NCI-H1092 (cell line): ENCODE measurements around the gene MRPL14.

ENCODE experiments used
- DNase-seq: peaks from one replicate; lab custom pipeline; 2025; lab: John Stamatoyannopoulos, UW

The MRPL14 gene

DNA sequence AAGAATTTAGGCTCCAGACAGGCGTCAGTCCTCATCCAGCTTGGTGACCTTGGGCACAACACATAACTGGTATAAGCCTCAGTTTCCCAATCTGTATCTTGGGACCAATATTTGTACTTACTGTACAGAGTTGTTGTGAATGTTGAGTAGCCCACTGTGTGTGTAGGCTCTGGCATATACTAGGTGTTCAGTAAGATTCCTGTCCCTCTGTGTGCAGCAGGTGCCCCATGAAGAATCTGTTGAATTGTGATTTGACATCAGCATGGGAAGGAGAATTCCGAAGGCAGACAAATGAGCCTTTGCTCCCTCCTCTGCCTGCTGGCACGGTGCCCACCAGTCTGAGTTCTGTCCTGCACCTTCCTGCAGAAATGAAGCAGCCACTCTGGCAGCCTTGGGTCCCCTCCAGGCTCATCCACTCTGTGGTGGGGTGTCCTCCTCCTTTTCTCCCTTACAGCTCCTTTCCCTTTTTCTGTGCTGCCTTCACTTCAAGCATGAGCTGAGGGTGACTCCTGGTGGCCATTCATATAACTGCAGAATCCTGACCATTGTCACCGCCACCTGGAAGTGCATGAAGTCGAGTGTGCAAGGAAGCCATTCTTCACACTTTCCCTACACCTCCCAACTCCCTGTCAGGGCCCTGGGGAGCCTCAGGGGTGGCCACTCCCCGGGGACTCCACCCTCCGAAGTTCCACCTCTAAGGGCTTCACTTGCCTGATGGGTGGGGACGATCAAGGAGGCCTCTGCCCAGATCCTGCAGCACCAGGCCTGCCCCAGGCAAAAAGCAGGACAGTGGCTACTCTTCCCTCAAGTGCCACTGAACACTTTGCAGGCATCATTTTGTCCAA lies 48.2 kb downstream of the MRPL14 start:
- DNase-seq: no peak

DNA sequence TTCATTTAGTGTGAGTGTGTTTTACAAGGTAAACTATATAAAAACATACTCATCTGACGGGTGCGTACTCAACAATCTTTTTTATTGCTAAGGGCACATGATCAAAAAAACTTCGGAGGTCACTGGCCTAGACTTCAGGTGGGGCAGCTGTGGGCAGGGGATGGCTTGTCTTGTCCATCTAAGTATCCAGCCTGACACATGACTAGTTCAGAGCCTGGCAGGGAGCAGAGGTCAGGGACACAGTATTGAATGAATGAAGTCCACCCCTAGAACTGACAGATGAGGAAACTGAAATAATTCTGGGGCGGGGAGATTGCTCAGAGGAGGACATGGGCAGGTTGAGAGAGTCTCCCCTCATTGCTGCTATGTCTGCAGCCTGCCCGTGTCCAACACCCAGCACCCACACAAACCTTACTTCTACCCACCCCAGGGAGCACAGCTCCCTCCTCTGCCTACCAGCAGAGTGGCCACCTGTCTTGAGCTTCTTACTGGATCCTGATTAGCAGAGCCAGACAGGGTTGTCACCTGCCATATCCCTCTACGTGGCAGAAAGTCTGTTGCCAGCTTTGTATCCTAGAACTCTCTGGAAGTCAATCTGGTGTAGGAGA lies 48.9 kb downstream of the MRPL14 start:
- no peak for DNase-seq

DNA sequence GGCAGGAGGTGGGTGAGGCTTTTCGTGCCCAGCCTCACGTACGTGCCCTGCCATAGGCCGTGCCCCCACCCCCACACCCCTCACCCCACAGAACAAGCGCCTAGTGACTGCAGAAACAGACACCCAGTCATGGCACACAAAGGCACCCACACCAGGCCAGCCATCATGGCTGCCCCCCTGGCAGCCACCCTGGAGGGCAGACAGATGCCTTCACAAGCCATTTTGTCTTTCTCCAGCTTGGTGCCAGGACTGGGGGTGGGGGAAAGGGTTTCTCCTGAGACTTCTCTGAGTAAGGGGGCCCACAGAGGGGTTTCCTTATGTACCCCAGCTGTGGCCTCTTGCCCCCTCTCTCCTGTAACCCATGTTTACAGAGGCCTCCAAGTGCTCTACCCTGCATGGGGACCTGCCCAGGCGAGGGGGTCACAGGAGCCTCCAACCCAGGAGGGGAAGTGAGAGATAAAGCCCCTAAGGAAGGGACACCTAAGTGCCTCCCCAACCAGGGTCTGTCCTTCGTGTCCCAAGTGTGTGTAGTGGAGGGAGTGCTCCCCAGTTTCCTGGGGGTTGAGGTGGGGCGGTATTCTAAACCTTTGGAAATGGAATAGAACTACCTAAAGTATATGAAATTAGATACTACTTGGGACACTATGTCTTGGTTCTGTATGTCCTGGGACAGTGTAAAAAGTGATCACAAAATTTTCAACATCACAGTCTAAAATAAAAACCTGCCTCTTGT lies 49.9 kb downstream of the MRPL14 start:
- no peak for DNase-seq

DNA sequence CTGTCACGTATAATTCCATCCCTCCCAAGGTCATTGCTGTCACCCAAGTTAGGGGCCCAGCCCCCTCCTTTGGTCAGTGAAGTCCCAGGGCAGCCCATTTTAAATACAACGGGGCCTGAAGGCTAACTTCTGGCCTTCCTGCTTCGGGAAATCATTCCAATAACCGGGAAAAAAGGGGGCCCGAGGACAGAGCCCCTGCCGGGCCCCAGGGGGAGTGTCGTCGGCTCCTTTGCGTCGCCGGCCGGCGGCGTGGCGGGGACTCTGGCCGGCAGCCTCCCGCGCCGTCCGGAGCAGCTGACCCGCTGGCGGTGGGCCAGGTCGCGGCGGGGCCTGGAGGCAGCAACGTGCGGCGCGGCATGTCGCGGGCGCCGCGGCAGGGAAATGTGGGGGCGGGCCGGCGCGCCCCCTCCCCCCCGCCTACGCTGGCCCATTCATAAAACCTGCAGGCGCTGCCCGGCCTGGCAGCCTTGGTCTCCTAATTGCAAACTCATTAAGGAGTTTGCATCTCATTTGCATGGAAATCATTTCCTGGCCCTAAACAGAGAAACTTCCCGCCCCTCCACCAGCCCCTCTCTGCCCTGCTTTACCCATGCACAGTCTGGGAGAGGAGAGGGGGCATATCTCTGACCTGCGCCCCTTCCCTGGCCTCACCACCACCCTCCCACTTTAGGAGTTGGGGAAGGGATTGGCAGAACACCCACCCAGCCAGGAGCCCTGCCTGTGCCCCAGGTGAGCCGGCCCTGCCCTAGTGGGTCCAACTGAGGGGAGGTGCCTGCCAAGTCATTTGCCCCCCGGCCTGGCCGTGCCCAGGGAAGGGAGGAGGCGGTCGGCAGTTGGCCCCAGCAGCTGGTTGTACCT lies 50.7 kb downstream of the MRPL14 start:
- no peak for DNase-seq

DNA sequence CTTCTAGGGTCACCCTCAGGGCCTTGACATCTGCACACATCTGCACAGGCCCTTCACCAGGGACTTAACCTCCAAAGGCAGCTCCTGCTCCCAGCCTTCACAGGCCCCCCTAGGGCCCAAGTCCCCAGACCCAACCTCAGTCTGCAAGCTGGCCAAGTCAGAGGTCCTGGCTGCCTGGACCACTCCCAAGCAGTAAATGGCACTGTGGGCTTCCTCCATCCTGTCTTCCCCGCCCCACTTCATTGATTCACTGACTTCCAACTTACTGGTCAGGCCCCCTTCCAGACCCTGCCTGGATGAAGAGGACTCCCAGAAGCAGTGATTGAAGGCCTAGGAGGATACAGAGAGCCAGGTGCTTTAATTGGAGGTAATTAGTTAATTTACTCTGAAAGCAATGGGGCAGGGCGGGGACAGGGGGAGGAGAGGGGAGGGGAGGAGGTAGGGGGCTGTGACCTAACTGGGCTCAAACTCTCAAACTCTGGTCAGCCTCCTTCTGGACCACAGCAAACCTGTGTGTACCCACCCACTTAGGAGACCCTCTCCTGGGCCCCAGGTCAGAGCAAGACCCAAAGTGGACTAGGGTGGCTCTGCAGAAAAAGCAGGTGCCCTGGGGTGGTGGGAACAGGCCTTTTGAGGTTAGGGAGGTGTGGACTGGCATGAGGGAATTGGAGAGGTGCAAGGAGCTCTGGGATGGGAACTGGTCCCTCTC lies 51.5 kb downstream of the MRPL14 start:
- DNase-seq: no peak

DNA sequence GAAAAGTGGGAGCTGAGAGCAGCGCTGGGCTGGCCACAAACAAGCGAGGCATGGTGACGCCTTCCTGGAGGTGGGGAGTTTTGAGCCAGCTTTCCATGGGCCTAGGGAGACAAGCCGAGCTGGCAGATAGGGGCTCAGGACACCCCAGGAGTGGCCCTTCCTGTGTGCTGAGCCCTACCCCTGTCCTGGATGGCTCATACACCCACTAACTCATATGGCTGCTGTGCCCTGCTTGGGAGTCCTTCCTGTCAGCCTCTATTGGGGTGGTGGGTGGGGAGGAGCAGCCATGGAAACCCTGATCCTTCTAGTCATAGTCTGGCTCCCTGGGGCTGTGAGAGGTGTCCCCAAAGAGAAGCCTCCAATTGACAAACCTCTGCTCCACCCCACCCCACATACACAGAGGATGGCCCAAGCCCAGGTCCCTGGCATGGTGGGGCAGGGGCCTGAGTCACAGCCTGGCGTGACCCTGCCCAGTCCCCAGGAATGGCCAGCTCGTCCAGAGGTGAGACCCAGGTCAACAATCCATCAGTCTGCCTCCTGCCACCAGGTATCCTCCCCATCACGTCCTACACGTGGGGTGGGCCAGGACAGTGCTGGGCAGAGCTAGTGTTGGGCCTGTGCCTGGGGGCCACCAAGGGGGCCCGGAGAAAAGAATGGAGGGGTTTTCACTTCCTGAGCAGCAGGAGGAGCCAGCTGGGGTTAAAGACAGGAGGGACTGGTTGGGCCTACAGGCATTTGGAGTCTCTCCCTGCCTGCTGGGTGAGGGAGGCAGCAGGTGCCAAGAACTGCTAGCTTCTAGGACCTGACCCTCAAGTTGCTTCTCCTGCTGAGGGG lies 52.2 kb downstream of the MRPL14 start:
- no peak for DNase-seq

DNA sequence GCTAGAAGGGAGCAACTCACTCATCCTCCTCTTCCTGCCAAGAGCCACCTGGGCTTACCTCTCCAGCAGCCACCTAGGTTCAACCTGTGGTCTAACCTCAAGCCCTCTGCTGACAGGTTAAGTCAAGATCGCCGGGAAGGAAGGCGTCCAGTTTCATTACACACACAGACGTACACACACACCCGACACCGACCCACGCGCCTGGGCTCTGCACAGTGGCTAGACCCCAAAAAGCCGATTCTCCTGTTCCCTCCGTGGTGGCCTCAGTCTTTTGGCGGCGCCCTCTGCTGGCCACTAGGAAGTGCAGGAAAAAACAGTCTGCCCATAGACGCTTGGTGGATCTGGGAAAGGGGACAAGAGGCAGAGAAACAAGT lies 52.8 kb downstream of the MRPL14 start:
- no peak for DNase-seq

DNA sequence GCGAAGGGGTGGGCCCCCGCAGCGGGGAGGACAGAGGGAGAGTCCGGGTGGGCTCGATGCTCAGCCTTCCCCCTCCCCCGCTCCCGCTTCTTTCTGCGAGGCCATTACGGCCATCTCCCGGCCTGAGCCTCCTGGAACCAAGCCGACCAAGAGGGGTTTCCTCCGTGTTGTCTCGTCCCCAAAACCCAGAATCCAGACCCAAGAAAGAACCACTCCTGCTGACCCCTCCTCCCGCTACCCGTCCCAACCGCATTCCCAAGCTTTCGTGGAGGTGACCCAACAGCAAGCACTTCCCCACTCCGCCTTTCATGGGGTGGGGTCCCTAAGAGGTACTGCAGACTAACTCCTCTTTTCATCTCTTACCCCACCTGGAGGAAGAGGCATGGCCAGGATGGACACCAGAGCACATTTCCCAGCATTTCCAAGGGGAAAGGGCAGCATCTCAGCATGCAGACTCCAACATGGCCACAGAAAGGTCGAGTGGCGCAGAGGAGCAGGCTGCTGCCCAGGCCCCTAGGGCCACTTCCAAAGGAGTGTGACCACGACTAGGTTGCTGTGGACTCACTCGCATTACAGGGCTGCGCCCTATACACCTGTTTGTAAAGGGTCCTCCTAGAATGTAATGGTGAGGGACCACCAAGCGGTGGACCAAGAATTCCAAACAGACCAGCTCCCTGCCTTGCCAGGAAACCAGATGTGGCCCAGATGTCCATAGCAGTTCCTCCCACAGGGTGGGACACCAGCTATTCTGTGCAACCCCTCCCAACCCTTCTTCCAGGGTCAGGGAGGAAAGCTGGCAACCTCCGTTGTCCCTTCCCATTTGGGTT lies 53.4 kb downstream of the MRPL14 start:
- no peak for DNase-seq

DNA sequence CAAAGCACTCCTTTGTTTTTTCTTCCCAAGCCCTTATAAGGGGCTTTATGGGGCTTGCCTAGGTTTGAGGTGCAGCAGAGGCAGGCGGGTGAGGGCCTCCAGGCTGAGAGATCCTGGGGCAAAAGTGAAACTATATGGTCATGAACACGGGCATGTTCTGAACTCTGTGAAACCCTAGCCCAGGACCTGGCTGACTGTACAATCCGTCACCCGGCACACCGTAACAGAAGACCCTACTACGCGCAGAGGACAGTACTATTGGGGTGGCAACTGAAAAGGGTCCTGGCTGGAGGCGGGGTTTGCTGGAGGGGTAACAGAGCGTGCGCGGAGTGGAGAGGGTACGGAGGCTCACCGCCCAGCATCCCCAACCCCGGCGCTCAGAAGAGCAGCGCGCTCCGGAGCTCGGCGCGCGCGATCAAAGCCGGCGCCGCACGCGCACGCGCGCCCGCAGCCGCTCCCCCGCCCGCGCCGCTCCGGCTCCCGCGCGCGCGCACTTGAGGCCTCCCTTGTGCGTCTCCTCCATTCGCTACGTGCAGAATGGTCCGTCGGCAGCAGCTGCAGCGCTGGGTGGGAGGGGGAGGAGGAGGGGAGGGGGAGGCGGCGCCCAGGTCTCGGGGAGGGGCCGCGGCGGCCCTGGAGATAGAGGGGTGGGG lies 54.2 kb downstream of the MRPL14 start:
- no peak for DNase-seq

DNA sequence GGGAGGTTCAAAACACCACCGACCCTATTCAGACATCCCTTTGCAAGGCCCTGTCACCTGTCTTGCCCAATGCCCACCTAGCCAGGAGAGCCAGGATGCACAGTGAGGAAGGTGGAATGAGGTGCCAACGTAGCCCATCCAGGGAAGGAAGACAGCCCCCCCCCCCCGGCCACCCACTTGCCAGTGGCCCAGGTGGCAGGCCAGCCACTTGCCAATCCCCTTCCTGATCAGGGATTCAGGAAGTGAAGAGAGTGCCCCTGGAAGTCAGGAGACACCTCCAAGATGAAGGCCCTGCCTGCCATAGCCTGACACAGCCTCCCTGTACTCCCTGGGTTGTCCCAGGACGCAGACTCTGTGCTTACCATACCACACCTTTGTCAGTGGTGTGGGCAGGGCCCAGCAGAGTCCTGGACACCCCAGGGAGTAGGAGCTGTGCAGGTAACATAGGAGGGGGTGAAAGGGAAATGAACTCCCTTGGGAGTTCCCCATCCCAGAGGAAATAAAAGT lies 54.7 kb downstream of the MRPL14 start:
- DNase-seq: no peak

DNA sequence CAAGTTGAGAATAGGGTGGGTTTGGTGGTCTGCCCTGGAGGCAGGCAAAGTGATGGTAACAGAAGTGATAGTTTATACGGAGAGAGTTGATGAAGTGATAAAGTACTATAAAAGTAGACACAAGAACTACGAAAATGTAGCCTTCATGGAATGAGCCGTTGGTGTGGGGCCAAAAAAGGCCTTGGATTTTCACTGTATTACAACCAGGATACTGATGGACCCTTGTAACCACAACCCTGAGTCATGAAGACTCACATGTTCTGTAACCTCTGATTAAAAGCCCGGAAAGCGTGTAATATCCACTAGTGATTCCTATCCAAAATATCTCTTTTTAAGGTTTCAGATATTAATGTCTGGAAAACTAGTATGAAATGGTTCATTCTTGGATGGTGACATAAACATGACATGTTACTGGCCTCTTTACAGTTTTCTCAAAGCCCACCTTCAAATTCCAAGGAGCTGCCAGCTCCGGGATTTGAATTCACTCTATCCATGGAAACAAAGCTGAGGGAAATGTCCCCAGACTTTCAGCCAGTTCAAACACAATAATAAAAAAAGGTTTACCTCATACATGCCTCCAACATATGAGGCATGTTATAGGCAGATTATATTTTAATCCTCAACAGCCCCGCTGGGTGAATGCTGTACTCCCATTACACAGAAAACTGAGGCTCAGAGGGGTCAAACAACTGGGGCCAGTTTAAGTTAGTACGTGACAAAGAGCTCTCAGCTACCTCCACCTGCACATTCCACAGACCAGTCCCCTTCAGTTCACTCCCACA lies 55.4 kb downstream of the MRPL14 start:
- no peak for DNase-seq

DNA sequence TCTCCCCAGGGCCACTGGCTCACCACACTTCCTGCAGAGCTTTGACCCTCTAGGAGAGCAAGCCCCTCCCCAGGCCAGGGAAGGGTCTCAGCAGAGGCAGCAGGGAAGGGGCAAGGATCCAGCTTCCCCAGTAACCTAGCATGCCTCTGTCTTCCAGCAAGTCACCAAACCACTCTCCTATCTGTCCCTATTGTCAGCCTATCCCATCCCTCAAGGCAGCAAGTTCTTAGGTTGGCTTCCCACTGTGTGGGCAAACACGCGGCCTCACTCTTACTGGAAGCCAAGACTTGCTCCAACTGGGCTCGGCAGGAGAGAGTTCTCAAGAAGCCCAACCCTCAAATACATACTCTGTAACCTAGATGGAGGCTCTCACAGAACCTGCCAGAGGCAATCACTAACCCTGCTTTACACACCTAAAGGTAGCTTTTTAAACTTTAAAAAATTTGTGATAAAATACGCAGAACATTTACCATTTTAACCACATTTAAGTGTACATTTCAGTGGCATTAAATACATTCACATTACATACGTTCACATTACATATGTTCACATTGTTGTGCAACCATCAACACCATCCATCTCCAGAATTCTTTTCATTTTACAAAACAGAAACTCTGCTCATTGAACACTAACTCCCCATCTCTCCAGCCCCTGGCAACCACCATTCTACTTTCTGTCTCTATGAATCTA lies 58.5 kb downstream of the MRPL14 start:
- no peak for DNase-seq

DNA sequence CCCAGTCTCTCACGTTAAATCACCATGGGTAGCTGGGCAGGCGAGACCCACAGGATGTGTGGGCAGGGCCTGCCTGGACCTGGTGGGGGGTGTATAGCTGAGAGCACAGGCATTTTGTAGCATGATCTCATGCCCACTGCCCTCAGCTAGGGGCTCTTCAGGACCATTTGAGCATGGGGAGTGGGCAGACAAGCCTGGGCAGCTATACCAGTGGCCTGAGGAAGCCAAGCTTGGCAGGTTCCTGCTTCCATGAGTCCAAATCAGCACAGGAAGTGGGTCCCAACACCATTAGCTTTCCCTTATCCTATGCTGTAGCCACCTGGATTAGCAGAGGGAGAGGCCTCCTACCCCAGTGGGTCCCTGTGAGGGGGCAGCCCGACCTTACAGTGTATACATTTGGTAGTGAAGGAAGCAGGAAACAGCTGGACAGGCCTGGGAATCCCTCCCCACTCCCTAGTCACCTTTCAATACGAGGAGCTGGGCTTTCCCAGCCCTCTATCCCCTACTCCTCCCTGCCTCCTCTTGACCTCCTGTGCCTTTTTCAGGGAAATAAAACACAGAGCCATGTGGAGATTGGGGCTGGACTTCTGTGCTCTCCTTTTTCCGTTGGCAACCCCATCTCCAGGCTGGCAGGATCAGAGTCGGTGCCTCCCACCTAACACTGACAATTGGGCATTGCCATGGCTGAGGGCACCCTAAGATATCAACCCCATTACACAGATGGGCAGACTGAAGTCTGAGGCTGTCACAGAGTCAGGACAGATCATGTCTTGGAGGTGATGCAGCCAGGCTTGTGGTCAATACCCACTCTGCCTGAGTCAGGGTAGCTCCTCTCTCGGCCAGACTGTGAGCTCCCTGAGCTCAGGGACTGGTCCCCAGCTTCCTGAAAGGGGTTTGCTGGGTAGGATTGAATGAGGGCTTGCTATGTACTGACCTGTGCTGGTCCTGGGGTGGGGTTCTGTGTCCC lies 59.8 kb downstream of the MRPL14 start:
- DNase-seq: no peak

DNA sequence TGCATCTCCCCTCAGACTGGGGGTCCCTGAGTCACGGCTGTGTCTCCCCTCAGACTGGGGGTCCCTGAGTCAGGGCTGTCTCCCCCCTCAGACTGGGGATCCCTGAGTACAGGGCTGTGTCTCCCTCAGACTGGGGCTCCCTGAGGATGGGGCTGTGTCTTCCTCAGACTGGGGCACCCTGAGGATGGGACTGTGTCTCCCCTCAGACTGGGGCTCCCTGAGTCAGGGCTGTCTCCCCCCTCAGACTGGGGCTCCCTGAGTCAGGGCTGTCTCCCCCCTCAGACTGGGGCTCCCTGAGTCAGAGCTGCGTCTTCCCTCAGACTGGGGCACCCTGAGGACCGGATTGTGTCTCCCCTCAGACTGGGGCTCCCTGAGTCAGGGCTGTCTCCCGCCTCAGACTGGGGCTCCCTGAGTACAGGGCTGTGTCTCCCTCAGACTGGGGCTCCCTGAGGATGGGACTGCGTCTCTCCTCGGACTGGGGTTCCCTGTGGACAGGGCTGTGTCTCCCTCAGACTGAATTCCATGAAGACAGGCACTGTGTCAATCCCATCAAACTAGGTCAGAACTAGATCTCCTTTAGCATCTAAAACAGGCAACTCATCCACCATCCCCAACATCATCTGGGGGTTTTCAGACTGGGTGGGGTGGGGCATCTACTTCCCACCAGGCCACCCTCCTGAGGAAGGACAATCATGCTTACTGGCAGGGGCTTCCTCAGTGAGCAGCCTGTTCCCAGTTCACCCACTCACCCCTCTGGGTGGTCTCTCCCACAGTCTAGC lies 60.7 kb downstream of the MRPL14 start:
- DNase-seq: no peak

DNA sequence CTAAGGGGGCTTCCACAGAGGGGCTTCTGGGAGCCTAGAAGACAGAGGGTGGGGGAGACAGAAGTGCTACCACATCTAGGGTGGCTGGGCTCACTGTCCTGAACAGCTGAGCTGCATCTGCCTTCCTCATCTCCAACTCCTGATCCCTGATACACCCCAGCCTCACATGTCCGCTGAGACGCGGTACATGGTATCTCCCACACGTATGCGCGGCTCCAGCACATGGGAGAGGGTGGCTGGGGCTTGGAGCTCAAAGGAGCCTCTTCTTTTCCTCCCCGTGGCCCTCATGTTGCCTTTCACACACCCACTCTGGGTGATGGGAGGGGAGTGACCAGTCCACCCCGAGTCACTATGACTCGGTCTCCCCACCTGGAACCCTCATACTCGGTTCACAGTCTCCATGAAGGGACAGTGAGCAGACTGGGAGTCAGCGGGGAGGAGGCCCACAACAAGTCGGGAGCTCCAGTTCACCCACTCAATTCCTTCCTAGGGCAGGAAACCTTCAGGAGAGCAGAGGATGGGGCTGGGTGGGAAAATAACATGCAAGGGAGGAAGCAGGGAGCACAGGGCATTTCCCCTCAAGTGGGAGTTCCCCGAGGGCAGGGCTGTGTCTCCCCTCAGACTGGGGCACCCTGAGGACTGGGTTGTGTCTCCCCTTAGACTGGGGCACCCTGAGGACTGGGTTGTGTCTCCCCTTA lies 61.7 kb downstream of the MRPL14 start:
- DNase-seq: no peak
